Measurements from ENCODE around the gene ZNF614.

GRCh38 chr19:51970718-51971117, 57.5 kb downstream of the ZNF614 start:
- TF ChIP-seq, protein P1, sequence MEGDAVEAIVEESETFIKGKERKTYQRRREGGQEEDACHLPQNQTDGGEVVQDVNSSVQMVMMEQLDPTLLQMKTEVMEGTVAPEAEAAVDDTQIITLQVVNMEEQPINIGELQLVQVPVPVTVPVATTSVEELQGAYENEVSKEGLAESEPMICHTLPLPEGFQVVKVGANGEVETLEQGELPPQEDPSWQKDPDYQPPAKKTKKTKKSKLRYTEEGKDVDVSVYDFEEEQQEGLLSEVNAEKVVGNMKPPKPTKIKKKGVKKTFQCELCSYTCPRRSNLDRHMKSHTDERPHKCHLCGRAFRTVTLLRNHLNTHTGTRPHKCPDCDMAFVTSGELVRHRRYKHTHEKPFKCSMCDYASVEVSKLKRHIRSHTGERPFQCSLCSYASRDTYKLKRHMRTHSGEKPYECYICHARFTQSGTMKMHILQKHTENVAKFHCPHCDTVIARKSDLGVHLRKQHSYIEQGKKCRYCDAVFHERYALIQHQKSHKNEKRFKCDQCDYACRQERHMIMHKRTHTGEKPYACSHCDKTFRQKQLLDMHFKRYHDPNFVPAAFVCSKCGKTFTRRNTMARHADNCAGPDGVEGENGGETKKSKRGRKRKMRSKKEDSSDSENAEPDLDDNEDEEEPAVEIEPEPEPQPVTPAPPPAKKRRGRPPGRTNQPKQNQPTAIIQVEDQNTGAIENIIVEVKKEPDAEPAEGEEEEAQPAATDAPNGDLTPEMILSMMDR (IDR thresholded peaks at IDR 0.05): no peak
- no peak for TF ChIP-seq POLR2A (IDR thresholded peaks at IDR 0.05)
